ENCODE results near the gene PDK2.

Gene PDK2

DNA sequence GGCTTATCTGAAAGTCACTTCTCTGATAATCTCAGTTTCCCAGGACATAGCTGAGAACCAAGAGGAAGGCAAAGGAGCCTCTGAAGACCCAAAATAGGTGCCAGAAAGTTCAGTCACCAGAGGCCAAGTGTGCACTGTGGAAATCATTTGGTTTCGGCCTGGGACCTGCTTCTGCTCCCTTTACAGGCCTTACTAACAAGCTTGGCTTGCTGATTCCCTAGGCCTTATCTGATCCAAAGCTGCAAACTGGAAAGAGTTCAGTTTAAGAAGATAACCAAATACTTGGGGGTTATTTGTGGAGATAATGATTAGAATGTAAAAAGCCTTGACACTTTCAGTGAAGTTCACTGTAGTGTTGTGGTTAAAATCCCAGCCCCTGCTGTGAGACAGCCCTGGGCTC is 22.2 kb upstream of the PDK2 start:
- Histone ChIP-seq H3K9me2 (replicated peaks; ENCODE audit: insufficient read depth, low read length) (no peaks in the 10 kb centered on the region), H3K4me1 (ENCODE audit: low read length) (peaks cover 29% of the 10 kb centered on the region), H3K27ac (ENCODE audit: low read length) (no peak overlapping the region), H3K4me3 (ENCODE audit: low read length) (no peak overlapping the region), H2AFZ (ENCODE audit: low read length) (no peak overlapping the region), H4K20me1 (ENCODE audit: insufficient read depth, low read length) (no peaks in the 10 kb centered on the region), H3K27me3 (replicated peaks; ENCODE audit: insufficient read depth, low read length) (no peaks in the 10 kb centered on the region), H3K9ac (ENCODE audit: low read length) (no peak overlapping the region), H3K9me3 (replicated peaks; ENCODE audit: insufficient read depth, low read length) (no peaks in the 10 kb centered on the region), H3K36me3 (replicated peaks; ENCODE audit: insufficient read depth, low read length) (no peaks in the 10 kb centered on the region), H3F3A (ENCODE audit: insufficient read depth, low read length) (no peaks in the 10 kb centered on the region), H3K79me2 (ENCODE audit: low read length) (no peaks in the 10 kb centered on the region), H3K4me2 (ENCODE audit: low read depth, low read length) (no peak overlapping the region)
- TF ChIP-seq, protein P1, sequence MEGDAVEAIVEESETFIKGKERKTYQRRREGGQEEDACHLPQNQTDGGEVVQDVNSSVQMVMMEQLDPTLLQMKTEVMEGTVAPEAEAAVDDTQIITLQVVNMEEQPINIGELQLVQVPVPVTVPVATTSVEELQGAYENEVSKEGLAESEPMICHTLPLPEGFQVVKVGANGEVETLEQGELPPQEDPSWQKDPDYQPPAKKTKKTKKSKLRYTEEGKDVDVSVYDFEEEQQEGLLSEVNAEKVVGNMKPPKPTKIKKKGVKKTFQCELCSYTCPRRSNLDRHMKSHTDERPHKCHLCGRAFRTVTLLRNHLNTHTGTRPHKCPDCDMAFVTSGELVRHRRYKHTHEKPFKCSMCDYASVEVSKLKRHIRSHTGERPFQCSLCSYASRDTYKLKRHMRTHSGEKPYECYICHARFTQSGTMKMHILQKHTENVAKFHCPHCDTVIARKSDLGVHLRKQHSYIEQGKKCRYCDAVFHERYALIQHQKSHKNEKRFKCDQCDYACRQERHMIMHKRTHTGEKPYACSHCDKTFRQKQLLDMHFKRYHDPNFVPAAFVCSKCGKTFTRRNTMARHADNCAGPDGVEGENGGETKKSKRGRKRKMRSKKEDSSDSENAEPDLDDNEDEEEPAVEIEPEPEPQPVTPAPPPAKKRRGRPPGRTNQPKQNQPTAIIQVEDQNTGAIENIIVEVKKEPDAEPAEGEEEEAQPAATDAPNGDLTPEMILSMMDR (IDR thresholded peaks at IDR 0.05; ENCODE audit: low read length), result no peak
- TF ChIP-seq EZH2phosphoT487 (IDR thresholded peaks at IDR 0.05; ENCODE audit: low read length), result no peak
- no peak for TF ChIP-seq EZH2 (optimal IDR thresholded peaks at IDR 0.05; ENCODE audit: low read depth, low read length)
- DNase-seq, result no peak

GRCh38 chr17:50074227-50074626 is 20.9 kb upstream of the PDK2 start:
- Histone ChIP-seq H4K20me1 (ENCODE audit: insufficient read depth, low read length) (no peaks in the 10 kb centered on the region), H3F3A (ENCODE audit: insufficient read depth, low read length) (0 out of 2 replicates have a peak, but pooled peaks cover under 1% of the 10 kb centered on the region), H3K79me2 (ENCODE audit: low read length) (no peaks in the 10 kb centered on the region), H3K27ac (ENCODE audit: low read length) (no peak overlapping the region), H3K9me3 (replicated peaks; ENCODE audit: insufficient read depth, low read length) (no peaks in the 10 kb centered on the region), H3K9ac (ENCODE audit: low read length) (no peak overlapping the region), H3K4me2 (ENCODE audit: low read depth, low read length) (no peak overlapping the region), H2AFZ (ENCODE audit: low read length) (no peak overlapping the region), H3K36me3 (replicated peaks; ENCODE audit: insufficient read depth, low read length) (no peaks in the 10 kb centered on the region), H3K27me3 (replicated peaks; ENCODE audit: insufficient read depth, low read length) (no peaks in the 10 kb centered on the region), H3K4me3 (ENCODE audit: low read length) (no peak overlapping the region), H3K9me2 (replicated peaks; ENCODE audit: insufficient read depth, low read length) (no peaks in the 10 kb centered on the region), H3K4me1 (ENCODE audit: low read length) (peaks cover 33% of the 10 kb centered on the region)
- TF ChIP-seq EZH2 (optimal IDR thresholded peaks at IDR 0.05; ENCODE audit: low read depth, low read length) (no peak), EZH2phosphoT487 (IDR thresholded peaks at IDR 0.05; ENCODE audit: low read length) (no peak)
- TF ChIP-seq, protein P1 (IDR thresholded peaks at IDR 0.05; ENCODE audit: low read length), result no peak
- DNase-seq, result no peak

DNA sequence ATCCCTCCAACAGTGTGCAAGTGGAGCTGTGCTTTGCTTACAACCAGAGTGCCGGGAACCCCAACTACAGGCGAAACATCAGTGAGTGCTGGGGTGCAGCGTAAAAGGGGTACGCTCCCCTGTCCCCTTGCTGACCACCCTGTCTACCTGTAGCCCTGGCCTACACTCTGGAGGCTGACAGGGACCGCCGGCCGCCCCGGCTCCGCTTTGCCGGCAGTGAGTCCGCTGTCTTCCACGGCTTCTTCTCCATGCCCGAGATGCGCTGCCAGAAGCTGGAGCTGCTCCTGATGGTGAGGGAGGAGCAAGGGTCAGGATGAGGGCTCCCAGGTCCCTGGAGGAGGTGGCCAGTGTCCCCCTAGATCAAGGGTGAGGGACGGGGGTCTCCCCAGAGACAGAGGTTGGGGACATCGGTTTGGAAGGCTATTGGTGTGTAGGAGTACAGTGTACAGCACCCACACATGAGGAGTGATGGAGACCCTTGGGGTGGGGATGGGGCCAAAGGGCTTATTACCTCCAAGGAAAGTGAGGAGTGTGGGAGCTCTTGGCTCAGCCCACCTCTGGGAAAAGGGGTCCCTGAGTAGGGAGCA is 19.6 kb upstream of the PDK2 start:
- Histone ChIP-seq H3K27me3 (replicated peaks; ENCODE audit: insufficient read depth, low read length) (no peaks in the 10 kb centered on the region), H3K9ac (ENCODE audit: low read length) (no peak overlapping the region), H3K9me3 (replicated peaks; ENCODE audit: insufficient read depth, low read length) (no peaks in the 10 kb centered on the region), H3K9me2 (replicated peaks; ENCODE audit: insufficient read depth, low read length) (no peaks in the 10 kb centered on the region), H3K79me2 (ENCODE audit: low read length) (no peaks in the 10 kb centered on the region), H3K36me3 (replicated peaks; ENCODE audit: insufficient read depth, low read length) (no peaks in the 10 kb centered on the region), H3K4me1 (ENCODE audit: low read length) (peaks cover 47% of the 10 kb centered on the region), H3K27ac (ENCODE audit: low read length) (no peak overlapping the region), H3K4me3 (ENCODE audit: low read length) (no peak overlapping the region), H3F3A (ENCODE audit: insufficient read depth, low read length) (peaks cover 10% of the 10 kb centered on the region), H2AFZ (ENCODE audit: low read length) (no peak overlapping the region), H3K4me2 (ENCODE audit: low read depth, low read length) (no peak overlapping the region), H4K20me1 (ENCODE audit: insufficient read depth, low read length) (no peaks in the 10 kb centered on the region)
- TF ChIP-seq, protein P1 (IDR thresholded peaks at IDR 0.05; ENCODE audit: low read length), result no peak
- no peak for TF ChIP-seq EZH2 (optimal IDR thresholded peaks at IDR 0.05; ENCODE audit: low read depth, low read length)
- no peak for TF ChIP-seq EZH2phosphoT487 (IDR thresholded peaks at IDR 0.05; ENCODE audit: low read length)
- DNase-seq, result no peak
